Heart left ventricle (tissue), 16 donors: ENCODE measurements around the gene NCBP2. TPM values are rescaled to one million over a fixed set of nuclear protein-coding genes. Genes with fewer than 3 reads are reported as not detected.

Experiments
- ATAC-seq, 4 donors: fragments of 200-7000 bp; cut with Tn5 transposase; one replicate each; pipeline ENCODE4 v1.9.1; 2020 to 2022; ENCODE audit warnings: moderate library complexity in 4 of 4, mild to moderate bottlenecking in 3 of 4, moderate number of reproducible peaks in 1 of 4
- DNase-seq, 5 donors: peaks; one replicate each; pipeline ENCODE4 v3.0.0-alpha.2; 2020
- H3K27ac ChIP-seq, 12 donors: fragments of 200-600 bp; sonication (generic) in 4 of 12; one replicate each; pipeline versions ENCODE4 v1.5.0 to v1.8.0; 2016 to 2022; ENCODE audit warnings: mild to moderate bottlenecking in 2 of 12
- H3K27me3 ChIP-seq, 9 donors: fragments of 200-600 bp; sonication (generic) in 2 of 9; one replicate each; pipeline versions ENCODE4 v1.5.1 to v1.8.0; 2016 to 2022; ENCODE audit warnings: mild to moderate bottlenecking in 3 of 9
- H3K36me3 ChIP-seq, 9 donors: fragments of 200-600 bp; sonication (generic) in 2 of 9; one replicate each; pipeline versions ENCODE4 v1.5.0 to v1.8.0; 2018 to 2022; ENCODE audit warnings: mild to moderate bottlenecking in 2 of 9
- H3K4me1 ChIP-seq, 12 donors: fragments of 200-600 bp; sonication (generic) in 4 of 12; one replicate each; pipeline versions ENCODE4 v1.5.0 to v1.8.0; 2016 to 2022; ENCODE audit warnings: mild to moderate bottlenecking in 3 of 12
- H3K4me3 ChIP-seq, 12 donors: fragments of 200-600 bp; sonication (generic) in 4 of 12; one replicate each; pipeline versions ENCODE4 v1.5.0 to v1.8.0; 2017 to 2022; ENCODE audit warnings: mild to moderate bottlenecking in 9 of 12, moderate library complexity in 4 of 12
- H3K9me3 ChIP-seq, 12 donors: fragments of 200-600 bp; sonication (generic) in 4 of 12; one replicate each; pipeline versions ENCODE4 v1.5.0 to v1.8.0; 2016 to 2022; ENCODE audit warnings: mild to moderate bottlenecking in 1 of 12
- POLR2A ChIP-seq, 2 donors: fragments of 450-650 bp; IDR thresholded peaks; one replicate each; pipeline ENCODE4 v1.6.1; 2017; ENCODE audit warnings: antibody characterized with exemption in 2 of 2, mild to moderate bottlenecking in 2 of 2, moderate library complexity in 2 of 2
- WGBS, 4 donors: extraction: QIAGEN DNeasy Blood & Tissue Kit in 2 of 4; methylation state at CpG; one replicate each; pipeline versions ENCODE4 v1.1.5 to v1.1.7; 2013 to 2018; 5-methylcytosine and 5-hydroxymethylcytosine counted together
- intact Hi-C, 10 donors: fragments of 100-400 bp; cut with DNase I; formaldehyde crosslinking; loops; one replicate each; pipeline versions ENCODE4 v1.11.1 to v1.14.2; 2022
- polyA plus RNA-seq, 2 donors: library from polyadenylated mRNA; stranded (reverse); fragments of 200-250 nt; gene quantifications; one replicate each; pipeline ENCODE4 v1.2.3, GENCODE V29; 2013
- total RNA-seq, 9 donors: library from RNA; depleted of rRNA in 2 of 9; stranded (reverse); fragments of >200 nt in 2 of 9; fragmentation: NEBNext Ultra II Directional in 3 of 9; extraction: Animal tissue kit (Norgen Biotek cat#: 25700) in 3 of 9; gene quantifications; one replicate each; pipeline versions ENCODE4 v1.1.0 to v1.2.4, GENCODE V29; 2016 to 2023
- TF ChIP-seq, protein P1 (sequence below), 12 donors: fragments of 200-600 bp; sonication (generic) in 4 of 12; IDR thresholded peaks; one replicate each; pipeline versions ENCODE4 v1.5.0 to v1.8.0; 2018 to 2022; ENCODE audit warnings: antibody characterized with exemption in 12 of 12, mild to moderate bottlenecking in 5 of 12
- donor health status: ischemic (EF 13 %, LVEDD 7.1; RV severe dilation, severe dysfunction).
- donor health status: healthy with polysubstance abuse.
- donor health status: DM: no; HTN: yes; CAD: no.
- donor health status: DM: no; HTN: no; CAD: no.
- donor health status: ischemic (EF 25% LVEDD 6.9; RV normal size, moderate dysfunction).
- donor health status: ischemic (EF 25% LVEDD 5.7; RV mildly dilated, moderate dysfunction).
- donor health status: healthy.
- donor health status: DM: yes; HTN: yes; CAD: no.
- donor health status: ischemic (EF 35%, LVEDD 5.7; RV mildly dilated, moderate dysfunction).
- donor health status: nonischemic (EF 11% LVEDD 7.7; RV severe dilation, severe dysfunction).
- donor health status: DM: yes; HTN: yes; CAD: no.
- donor health status: PGD.
- donor health status: ischemic (EF 29% LVEDD 5.4; RV normal size, mild dysfunction).
- donor health status: nonischemic (EF 23%, LVEDD 6.1; RV moderate dilation, normal function).

Gene NCBP2
- total and polyA plus RNA-seq, 11 donors = 20.7 to 55.5 (median 38.9) TPM

- H3K4me1 ChIP-seq = peaks cover 3 to 27% (median 18%) of the 10 kb centered on the region in 12 donors
- peaks cover 0 to 70% (median 60%) of the 10 kb centered on the region in 9 donors for H3K36me3 ChIP-seq
- 89 to 95% (median 93%) methylated on average over 5 of the region's 5 CpGs for WGBS, 4 donors
- ATAC-seq = no peak
- TF ChIP-seq, protein P1, sequence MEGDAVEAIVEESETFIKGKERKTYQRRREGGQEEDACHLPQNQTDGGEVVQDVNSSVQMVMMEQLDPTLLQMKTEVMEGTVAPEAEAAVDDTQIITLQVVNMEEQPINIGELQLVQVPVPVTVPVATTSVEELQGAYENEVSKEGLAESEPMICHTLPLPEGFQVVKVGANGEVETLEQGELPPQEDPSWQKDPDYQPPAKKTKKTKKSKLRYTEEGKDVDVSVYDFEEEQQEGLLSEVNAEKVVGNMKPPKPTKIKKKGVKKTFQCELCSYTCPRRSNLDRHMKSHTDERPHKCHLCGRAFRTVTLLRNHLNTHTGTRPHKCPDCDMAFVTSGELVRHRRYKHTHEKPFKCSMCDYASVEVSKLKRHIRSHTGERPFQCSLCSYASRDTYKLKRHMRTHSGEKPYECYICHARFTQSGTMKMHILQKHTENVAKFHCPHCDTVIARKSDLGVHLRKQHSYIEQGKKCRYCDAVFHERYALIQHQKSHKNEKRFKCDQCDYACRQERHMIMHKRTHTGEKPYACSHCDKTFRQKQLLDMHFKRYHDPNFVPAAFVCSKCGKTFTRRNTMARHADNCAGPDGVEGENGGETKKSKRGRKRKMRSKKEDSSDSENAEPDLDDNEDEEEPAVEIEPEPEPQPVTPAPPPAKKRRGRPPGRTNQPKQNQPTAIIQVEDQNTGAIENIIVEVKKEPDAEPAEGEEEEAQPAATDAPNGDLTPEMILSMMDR (IDR thresholded peaks at IDR 0.05) = no peak
- TF ChIP-seq POLR2A (IDR thresholded peaks at IDR 0.05) = no peak
- no peak for DNase-seq
- intact Hi-C loops = loop anchor here in 2 of 10 donors (5.0 kb wide), 2 partner anchors 66 to 71 kb away; partner anchors contain the start of gene SENP5 (in 1 of the 2)
- H3K9me3 ChIP-seq = no peaks in the 10 kb centered on the region
- no peak overlapping the region for H3K4me3 ChIP-seq
- H3K27ac ChIP-seq = no peak overlapping the region
- no peaks in the 10 kb centered on the region for H3K27me3 ChIP-seq
Observed at GRCh38 chr3:196938576-196938975, 3.8 kb downstream of the NCBP2 start.

GRCh38 chr3:196938124-196938523 lies 4.2 kb downstream of the NCBP2 start:
- DNase-seq = no peak
- 85 to 95% (median 89%) methylated on average over 2 of the region's 2 CpGs for WGBS, 4 donors
- ATAC-seq = no peak
- peaks cover 0 to 22% (median 13%) of the 10 kb centered on the region in 12 donors for H3K4me1 ChIP-seq
- no peaks in the 10 kb centered on the region for H3K27me3 ChIP-seq
- H3K36me3 ChIP-seq = peaks cover 0 to 75% (median 64%) of the 10 kb centered on the region in 9 donors
- H3K9me3 ChIP-seq = no peaks in the 10 kb centered on the region
- intact Hi-C loops = loop anchor here in 2 of 10 donors (5.0 kb wide), 2 partner anchors 66 to 71 kb away; partner anchors contain the start of gene SENP5 (in 1 of the 2)
- no peak overlapping the region for H3K4me3 ChIP-seq
- TF ChIP-seq POLR2A (IDR thresholded peaks at IDR 0.05) = no peak
- TF ChIP-seq, protein P1 (IDR thresholded peaks at IDR 0.05) = no peak
- H3K27ac ChIP-seq = no peak overlapping the region

DNA sequence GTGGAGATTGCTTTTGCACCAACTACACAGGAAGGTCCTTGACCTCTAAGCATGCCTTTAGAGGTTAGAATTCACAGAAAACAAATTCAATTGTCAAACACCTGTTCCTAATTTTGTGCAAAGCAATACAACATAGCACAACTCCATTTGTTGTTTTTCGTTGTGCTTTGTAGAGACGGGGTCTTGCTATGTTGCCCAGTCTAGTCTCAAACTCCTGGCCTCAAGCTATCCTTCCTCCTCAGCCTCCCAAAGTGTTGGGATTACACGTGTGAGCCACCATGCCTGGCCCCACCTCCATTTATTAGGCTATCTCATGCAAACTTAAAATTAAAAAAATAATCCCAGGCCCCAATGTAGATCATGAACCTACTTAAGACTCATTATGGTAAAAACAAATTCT lies 6.0 kb downstream of the NCBP2 start:
- H3K36me3 ChIP-seq = peaks cover 0 to 92% (median 82%) of the 10 kb centered on the region in 9 donors
- ATAC-seq = no peak

GRCh38 chr3:196932600-196932999 lies 9.7 kb downstream of the NCBP2 start:
- no peaks in the 10 kb centered on the region for H3K9me3 ChIP-seq
- WGBS, 4 donors = 87 to 97% (median 94%) methylated on average over 3 of the region's 3 CpGs
- H3K36me3 ChIP-seq = peaks cover 0 to 100% (median 98%) of the 10 kb centered on the region in 9 donors
- TF ChIP-seq POLR2A (IDR thresholded peaks at IDR 0.05) = no peak
- TF ChIP-seq, protein P1 (IDR thresholded peaks at IDR 0.05) = no peak
- intact Hi-C loops = no loop called here
- ATAC-seq (no peak), DNase-seq (no peak)
- H3K27ac ChIP-seq = no peak overlapping the region
- H3K4me1 ChIP-seq = no peaks in the 10 kb centered on the region
- no peaks in the 10 kb centered on the region for H3K27me3 ChIP-seq
- no peak overlapping the region for H3K4me3 ChIP-seq

More for the DNA sequence above, 6.0 kb downstream of the NCBP2 start:
- H3K9me3 ChIP-seq = no peaks in the 10 kb centered on the region
- WGBS, 4 donors = 87 to 92% (median 89%) methylated on average over 3 of the region's 3 CpGs
- no peak overlapping the region for H3K27ac ChIP-seq
- no peaks in the 10 kb centered on the region for H3K27me3 ChIP-seq
- DNase-seq = no peak
- intact Hi-C loops = loop anchor here in 2 of 10 donors (5.0 kb wide), 2 partner anchors 64 to 69 kb away; partner anchors contain the start of gene SENP5 (in 1 of the 2)
- TF ChIP-seq POLR2A (IDR thresholded peaks at IDR 0.05) = no peak
- TF ChIP-seq, protein P1 (IDR thresholded peaks at IDR 0.05) = no peak
- peaks cover 0 to 16% (median 8%) of the 10 kb centered on the region in 12 donors for H3K4me1 ChIP-seq
- H3K4me3 ChIP-seq = no peak overlapping the region
